NCI-H128 (cell line): ENCODE measurements around the gene ZC3H7A.
A peak's percentile ranks its signal among the peaks of the same experiment; 100 is the strongest.
"Not testable (repeated sequence)": the region's sequence is repeated elsewhere in the genome, so short reads cannot be mapped to it uniquely, and the experiment has no call there.

Source experiments
- DNase-seq: peaks from one replicate; lab custom pipeline; 2025; ENCODE audit not compliant: unreplicated experiment; lab: John Stamatoyannopoulos, UW

Gene ZC3H7A

DNA sequence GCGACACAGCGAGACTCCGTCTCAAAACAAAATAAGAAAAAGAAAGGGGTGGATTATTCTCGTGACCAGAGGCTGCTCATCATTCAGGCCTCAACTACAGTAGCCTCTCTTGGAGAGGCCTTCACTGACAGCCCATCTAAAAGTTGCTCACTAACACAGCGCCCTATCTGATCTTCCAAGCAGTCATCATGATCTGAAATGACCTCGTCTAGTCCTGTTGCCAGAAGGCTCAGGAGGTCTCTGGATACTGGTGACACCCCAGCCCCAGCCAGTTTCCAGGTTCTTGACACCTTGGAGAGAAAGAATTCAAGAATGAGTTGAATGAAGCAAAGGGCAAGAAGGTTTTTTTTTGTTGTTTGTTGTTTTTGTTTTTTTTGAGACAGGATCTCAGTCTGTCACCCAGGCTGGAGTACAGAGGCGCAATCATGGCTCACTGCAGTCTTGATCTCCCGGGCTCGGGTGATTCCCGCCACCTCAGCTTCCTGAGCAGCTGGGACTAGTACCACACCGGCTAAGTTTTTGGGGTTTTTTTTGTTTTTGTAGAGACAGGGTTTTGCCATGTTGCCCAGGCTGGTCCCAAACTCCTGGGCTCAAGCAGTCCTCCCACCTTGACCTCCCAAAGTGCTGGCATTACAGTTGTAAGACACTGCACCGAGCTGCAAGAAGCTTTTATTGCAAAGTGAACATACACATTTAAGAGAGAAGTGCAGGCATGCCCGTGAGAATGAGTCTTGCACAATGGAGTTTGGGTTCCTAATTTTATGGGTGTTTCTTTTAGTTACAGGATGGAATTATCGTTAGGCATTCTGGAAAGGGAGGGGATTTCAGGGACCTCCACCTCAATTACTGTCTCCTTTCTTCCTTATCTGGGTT is 2.7 kb upstream of the ZC3H7A start:
- DNase-seq, result no peak

DNA sequence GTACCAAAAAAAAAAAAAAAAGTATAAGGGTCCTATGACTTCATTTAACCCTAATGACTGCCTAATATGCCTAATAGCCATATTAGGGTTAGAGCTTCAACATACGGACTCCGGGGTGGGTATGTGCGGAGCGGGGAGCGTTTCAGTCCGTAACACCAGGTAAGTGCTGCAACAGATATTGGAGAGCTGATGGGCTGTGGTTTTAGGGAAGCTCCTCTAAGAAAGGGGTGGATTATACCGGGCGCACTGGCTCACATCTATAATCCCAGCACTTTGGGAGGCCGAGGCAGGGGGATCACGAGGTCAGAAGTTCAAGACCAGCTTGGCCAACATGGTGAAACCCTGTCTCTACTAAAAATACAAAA is 1.9 kb upstream of the ZC3H7A start:
- no peak for DNase-seq

DNA sequence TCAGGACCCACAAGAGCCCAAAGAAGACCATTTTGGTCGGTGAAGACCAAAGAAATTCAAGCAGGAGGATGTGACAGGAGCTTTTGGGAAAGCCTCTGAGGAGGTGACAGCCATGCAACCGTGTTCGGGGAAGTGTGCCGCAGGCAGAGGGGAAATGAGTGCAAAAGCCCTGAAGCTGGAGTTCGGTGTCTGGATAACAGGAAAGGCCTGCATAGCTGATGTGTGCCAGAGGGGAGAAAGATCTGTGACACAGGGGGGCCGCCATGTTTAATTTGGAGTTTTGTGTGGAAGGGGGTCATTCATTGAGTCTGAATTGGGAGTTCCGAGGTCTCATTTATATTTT is 870 bp upstream of the ZC3H7A start:
- no peak for DNase-seq

DNA sequence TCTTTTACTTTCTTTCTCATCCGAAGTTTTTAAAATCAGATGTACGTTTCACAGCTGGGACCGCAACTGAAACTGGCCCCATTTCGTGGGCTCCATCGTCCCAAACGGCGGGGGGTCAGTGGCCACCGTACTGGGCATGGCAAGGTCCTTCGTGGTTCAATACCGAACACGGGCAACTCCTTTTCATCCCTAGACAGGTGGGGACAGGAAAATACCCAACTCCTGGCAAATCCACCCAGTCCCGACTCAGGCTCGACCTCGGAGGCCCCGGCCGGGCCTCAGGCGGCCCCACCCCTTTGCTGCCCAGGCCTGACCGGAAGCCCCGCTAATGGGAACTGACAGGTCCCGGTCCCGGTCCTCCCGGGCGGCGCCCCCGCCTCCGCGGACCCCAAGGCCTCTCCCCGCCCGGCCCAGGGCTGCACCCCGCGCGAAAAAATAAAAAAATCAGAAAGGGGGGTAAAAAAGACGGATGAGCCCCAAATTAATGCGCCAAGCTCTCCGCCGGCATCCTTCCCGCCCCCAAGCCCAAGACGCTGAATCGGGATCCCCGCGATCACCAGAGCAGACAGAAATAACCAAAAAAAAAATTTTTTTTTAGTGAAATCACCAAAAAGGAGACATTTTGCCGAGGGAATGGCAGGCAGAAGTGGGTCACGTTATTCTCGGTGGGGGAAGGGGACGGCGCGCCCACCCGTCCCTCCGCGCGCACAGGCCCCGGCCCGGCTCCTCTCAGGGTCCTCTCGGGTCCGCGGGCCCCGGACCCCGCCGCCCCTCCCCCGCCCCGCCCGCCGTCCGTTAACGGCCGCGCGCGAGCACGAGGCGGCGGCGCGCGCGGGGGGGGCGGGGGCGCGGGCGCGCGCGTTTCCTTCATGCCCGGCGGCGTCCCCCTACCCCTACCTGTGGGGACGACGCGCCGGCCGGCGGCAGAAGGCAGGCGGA is 562 bp downstream of the ZC3H7A start:
- no peak for DNase-seq

DNA sequence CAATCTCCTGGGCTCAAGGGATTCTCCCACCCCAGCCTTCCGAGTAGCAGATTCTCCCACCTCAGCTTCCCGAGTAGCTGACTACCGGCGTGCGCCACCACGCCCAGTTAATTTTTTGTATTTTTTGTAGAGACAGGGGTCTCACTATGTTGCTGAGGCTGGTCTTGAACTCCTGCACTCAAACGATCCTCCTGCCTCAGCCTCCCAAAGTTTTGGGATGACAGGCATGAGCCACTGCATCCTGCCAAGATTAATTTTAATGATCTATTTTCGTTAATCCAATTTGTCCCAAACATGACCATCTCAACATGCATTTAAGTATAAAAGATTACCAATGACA is 1.2 kb downstream of the ZC3H7A start:
- no peak for DNase-seq

DNA sequence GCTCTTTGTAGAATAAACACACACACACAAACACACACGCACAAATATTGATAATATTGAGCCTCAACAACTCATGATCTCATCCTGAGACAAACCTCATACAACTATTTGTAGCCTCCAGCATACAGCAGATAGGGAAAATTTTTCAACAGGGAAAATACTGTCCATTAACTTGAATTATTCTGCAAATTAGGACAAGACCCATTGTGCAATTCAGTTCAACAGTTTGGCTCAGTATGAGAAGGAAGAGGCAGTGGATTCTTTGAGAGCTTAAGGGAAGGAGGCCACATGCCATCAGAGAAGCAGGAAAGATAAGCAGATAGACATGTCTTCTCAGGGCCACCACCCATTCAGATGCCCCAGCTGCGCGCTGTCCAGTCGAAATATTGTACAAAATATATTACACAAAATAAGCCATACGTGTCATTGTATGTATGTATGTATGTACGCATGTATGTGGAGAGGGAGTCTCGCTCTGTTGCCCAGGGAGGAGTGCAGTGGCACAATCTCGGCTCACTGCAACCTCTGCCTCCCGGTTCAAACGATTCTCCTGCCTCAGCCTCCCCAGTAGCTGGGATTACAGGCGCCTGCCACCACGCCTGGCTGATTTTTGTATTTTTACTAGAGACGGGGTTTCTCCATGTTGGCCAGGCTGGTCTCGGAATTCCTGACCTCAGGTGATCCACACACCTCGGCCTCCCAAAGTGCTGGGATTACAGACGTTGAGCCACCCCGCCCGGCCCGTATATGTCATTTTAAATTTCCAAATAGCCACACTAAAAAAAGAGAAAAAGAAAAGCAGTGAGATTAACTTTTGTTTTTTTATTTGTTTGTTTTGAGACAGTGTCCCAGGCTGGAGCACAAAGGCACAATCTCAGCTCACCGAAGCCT is 1.8 kb downstream of the ZC3H7A start:
- no peak for DNase-seq

DNA sequence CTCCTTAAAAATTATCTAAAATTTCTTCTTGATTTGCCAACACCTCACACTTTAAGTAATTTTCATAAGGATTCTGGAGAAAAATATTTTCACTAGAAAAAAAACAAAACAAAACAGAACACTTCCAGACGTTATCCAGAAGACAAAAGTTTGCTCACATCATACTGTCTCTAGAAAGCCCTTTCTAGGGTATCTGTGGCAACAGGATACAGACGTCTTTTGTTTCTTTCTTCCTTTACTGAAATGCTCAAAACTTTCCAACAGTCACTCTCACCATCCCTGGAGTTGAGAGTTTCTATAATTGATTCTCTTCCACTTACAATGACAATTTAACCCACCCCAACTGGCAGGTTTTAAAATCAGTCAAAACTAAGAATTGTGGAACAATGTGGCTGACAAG is 2.6 kb downstream of the ZC3H7A start:
- DNase-seq, result no peak

DNA sequence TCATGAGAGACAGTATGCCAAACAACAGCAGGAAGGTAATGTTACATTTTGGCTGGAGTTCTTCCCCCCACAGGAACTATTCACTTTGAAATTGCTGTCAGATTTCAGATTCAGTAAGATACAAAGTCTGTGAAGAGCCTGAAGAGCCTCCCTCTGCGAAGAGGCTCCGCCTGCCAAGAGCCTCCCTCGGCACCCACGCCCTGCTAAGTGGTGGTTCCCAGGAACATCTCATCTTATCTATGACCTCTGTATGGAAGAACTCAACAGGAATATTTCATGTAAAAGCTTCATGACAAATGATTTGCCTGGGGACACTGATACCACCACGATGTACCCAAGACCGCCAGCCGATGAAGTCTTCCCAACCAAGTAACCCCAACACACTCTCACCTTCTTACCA is 3.2 kb downstream of the ZC3H7A start:
- DNase-seq, result no peak

DNA sequence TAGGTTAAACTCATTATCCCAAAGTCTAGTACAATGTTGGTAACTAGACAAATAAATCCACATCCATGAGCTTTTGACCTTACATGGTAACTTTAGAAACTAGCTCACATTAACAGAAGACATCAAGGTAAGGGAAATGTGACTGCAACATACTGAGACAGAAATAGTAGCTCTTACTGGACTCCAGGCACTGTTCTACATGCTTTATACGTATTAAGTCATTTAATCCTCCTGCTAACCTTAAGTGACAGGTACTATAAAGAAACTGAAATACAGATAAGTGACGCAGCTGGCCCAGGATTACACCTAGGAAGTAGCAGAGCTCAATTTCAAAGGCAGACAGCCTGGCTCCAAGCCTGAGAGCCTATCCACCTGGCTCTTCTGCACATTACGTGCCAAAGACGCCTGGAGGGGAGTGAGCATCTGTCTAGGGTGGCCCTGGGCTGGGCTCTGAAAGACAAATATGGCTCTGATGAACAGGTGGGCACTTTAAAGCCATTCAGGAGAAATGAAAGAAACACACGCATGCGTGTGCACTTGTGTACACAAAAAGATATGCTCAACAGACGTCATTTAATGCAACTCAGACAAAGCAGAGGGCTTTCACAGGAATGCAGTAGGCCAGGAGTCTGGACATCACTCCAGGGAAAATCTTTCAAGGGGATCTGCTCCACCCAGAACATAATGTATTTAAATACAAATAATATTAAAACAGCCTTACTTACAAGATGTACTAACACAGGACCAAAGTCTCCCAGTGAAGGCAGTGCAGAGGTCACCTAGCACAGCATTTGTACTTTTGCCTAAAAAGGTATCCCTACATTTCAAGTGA is 4.4 kb downstream of the ZC3H7A start:
- peak; percentile 83 for DNase-seq

DNA sequence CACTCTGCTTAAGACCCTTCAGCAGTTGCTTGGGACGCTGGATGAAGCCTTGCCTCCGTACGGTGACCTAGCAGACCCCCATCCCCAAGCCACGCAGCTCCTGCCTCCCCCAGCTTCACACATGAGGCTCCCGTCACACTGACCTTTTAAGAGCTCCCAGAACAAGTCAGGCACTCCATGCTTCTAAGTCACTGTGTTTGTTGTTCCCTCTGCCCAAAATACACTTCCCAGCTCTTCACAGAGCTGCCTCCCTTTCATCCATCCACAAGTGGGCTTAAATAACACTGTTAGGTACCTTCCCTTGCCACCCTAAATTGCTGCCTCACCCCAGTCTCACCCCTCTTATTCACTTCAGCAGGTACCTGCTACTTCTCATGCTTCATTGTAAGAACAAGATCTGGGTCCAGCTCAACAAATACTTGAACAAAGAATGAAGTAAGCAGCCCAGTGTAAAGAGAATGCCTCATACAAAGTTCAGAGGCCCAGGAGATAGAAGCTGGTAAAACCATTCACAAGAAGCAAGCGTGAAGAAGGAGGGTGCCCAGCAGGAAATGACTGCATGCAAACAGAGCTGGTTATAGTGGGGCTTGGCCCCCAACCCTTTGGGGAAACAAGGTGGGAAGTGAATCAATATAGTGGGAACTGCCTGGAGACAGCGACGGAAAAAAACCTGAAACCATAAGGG is 5.8 kb downstream of the ZC3H7A start:
- DNase-seq, result peak; percentile 35

DNA sequence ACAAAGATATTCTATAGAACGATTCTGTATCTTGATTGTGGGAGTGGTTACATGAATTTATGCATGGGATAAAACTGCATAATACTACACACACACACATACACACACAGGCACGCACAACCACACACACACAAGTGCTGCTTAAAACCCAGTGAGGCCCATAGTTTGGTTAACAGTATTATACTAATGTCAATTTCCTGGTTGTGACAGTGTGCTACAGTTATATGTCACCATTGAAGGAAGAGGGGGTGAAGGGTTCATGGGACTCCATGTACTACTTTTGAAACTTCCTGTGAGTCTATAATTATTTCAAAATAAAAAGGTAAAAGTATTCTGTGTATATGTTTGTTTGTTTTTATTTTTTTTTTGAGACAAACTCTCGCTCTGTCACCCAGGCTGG is 8.1 kb downstream of the ZC3H7A start:
- no peak for DNase-seq

DNA sequence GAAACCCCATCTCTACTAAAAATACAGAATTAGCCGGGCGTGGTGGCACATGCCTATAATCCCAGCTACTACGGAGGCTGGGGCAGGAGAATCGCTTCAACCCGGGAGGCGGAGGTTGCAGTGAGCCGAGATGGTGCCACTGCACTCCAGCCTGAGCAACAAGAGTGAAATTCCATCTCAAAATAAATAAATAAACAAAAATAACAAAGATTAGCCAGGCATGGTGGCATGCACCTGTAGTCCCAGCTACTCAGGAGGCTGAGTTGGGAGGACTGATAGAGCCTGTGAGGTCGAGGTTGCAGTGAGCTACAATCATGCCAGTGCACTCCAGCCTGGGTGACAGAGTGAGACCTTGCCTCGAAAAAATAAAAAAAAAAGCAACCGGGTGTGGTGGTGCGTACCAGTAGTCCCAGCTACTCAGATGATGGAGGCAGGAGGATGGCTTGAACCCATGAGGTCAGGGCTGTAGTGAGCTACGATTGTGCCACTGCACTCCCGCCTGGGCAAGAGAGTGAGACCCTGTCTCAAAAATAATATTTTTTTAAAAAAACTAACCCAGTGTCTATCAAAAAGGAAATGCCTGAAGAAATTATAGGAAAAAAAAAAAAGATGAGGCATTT is 12.0 kb downstream of the ZC3H7A start:
- DNase-seq, result not testable (repeated sequence)

DNA sequence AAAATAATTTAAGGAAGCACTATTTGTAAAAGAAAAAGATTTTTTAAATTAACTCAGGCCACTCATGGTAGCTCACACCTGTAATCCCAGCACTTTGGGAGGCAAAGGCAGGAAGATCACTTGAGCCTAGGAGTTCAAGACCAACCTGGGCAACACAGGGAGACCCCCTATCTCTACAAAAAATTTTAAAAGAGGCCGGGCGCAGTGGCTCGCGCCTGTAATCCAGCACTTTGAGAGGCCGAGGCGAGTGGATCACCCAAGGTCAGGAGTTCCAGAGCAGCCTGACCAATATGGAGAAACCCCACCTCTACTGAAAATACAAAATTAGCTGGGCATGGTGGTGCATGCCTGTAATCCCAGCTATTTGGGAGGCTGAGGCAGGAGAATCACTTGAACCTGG is 12.7 kb downstream of the ZC3H7A start:
- not testable (repeated sequence) for DNase-seq

DNA sequence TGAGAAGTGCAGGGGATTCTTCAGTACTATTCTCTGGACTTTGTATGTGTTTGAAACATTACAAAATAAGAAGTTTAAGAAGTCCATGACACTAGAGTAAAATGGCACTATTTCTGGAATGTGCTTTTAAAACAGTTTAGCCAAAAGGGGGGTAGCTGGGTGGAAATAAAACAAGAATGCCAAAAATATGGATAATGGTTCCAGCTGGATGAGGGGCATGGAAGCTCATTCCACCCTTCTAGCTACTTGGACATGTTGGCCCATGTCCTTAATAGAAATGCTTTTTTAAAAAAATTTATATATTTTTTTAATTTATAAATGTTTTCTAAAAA is 13.1 kb downstream of the ZC3H7A start:
- DNase-seq, result no peak

DNA sequence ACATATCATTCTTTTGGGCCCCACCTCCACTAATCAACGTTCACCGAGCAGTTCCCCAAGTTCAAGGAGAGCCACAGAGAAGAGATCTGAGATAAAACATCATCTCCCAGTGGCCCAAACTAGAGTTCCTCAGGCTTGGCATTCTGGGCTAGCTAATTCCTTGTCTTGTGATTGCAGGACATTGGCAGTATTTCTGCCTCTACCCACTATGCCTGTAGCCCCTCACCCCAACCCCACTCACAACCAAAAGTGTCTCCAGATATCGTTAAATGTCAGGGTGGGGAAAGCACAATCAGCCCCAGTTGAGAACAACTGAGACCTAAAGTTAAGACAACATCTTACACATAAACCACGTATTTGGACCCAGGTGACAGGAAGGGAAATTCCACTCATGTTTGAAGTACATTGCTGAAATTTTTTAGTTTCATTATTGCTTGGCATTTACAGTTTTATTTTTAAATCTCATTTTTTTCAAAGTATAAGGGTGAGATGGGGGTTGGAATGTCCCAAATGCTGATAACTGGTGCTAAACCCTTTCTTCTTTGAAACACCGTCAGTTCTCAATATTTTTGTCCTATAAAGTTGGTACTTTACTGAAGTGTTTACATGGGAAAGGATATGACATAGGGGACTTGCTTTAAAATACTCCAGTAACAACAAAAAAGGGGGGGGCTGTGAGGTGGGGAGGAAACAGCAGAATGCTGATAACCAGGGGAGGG is 13.6 kb downstream of the ZC3H7A start:
- no peak for DNase-seq

DNA sequence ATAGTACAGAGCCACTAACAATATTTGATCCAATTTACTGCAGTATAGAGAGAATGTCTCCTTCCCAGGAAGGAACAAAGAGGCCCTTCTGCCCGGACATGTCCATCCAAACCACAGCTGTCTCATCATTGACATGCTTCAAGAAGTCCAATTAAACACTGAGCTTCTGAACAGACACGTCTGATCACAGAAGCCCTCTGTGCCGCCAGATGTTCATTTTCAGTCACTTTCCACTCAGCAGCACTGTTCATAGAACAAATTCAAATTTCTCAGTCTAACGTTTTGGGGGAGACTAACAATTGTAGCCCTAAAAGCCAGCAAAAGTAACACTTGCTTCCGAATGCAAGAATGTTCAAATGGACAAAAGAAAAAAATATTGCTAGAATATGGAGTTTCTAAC is 15.3 kb downstream of the ZC3H7A start:
- no peak for DNase-seq

DNA sequence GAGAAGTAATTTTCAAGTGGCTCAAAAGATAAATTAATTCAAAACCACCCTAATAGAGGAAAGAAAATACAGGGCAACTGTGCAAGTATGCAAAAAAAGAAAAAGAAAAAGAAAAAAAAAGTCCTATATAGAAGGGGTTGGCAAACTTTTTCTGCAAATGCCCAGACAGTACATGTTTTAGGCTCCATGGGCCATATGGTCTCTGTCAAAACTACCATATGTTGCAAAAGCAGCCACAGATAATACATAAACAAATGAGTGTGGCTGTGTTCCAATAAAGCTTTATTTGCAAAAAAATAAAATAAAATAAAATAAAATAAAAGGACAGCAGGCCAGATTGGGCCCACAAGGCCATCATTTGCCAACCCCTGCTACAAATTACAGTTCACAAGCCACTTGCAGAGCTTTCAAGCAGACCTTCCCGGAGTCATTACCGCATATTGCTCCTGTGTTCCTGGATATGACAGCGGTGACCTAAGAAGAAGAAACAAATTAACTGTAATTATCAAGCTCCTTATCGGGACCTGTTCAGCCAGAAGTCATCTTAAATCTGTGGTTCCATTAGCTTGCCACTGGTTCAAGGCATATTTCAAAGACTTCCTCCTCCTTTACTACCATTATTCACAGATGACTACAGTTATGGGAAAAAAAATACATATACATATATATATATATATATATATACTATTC is 15.9 kb downstream of the ZC3H7A start:
- DNase-seq, result no peak

DNA sequence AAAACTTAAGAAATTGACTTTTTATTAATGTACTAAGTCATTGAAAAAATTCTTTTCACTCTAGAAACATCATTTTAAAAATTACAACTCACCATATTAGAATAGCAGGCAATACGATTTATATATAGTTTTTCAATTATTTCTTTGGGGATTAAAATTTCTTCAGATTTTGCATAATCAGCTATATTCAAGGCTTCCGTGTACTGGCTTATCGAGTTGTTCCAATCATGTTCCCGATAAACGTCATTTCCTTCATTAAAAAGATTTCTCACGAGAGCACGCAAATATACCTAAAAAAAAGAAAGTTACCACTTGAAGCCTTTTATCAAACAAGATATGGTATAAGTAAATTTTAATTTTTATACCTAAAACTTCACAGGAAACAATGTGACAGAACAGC is 18.0 kb downstream of the ZC3H7A start:
- no peak for DNase-seq
